ENCODE data around the gene FBXW11. TPM values are rescaled to one million over a fixed set of nuclear protein-coding genes. Genes with fewer than 3 reads are reported as not detected.

Gene FBXW11
- total RNA-seq, 1 experiment from 2014 or later, result 52.0 TPM

GRCh38 chr5:172002310-172002709 is 4.1 kb downstream of the FBXW11 start:
- DNase-seq (ENCODE audit: low read depth, low spot score) (peak; percentile 28), ATAC-seq (no peak)
- Histone ChIP-seq H3K27ac (ENCODE audit: low read depth, low read length) (no peak overlapping the region), H3K9ac (ENCODE audit: low read length) (no peak overlapping the region), H3K4me2 (ENCODE audit: low read length) (no peak overlapping the region), H3K27me3 (ENCODE audit: insufficient read depth, low read length) (no peaks in the 10 kb centered on the region), H4K20me1 (ENCODE audit: insufficient read depth) (peaks cover 22% of the 10 kb centered on the region; the same call in 1 of the 2 replicates), H2AFZ (ENCODE audit: low read depth, low read length, poor library complexity, severe bottlenecking) (no peak overlapping the region), H3K4me3 (replicated peaks in 1 of 2; ENCODE audit: low read depth in 1 of 2, low read length in 2 of 2) (no peak overlapping the region), H3K79me2 (ENCODE audit: insufficient read depth, low read length) (peaks cover 92% of the 10 kb centered on the region), H3K9me2 (ENCODE audit: insufficient read depth) (no peaks in the 10 kb centered on the region), H3K4me1 (ENCODE audit: control insufficient read depth in 1 of 2, insufficient read depth in 2 of 2, low read length in 2 of 2) (peaks cover 9 to 26% of the 10 kb centered on the region in 2 experiments; a peak in 3 of 4 replicates), H3K9me3 (ENCODE audit: control insufficient read depth in 1 of 2, insufficient read depth in 1 of 2, low read depth in 1 of 2, low read length in 2 of 2) (no peaks in the 10 kb centered on the region), H3K36me3 (ENCODE audit: control insufficient read depth in 1 of 2, insufficient read depth in 2 of 2, low read length in 2 of 2) (no peaks in the 10 kb centered on the region)
- POLR2A ChIA-PET, result no interaction called here
- RAD21 ChIA-PET (ENCODE audit: low non-redundant PET in 1 of 2, low total read pairs in 2 of 2, uncharacterized antibody in 2 of 2, unreplicated experiment in 2 of 2), result no interaction called here
- BruUV-seq (replicated peaks), result no TSS peak
- intact Hi-C loops (cut with micrococcal nuclease), result loop anchor here (10.0 kb wide), 1 partner anchor 292 kb away; no protein-coding TSS in a partner anchor
- TF ChIP-seq CTCF (IDR thresholded peaks at IDR 0.05 in 2 of 3, conservative IDR thresholded peaks at IDR 0.05 in 1 of 3; ENCODE audit: borderline replicate concordance in 1 of 3, insufficient read depth in 1 of 3, low read depth in 2 of 3, low read length in 2 of 3) (peak in 2 of 3 experiments; percentile 60; a peak in 4 of 6 replicates), SP1 (IDR thresholded peaks at IDR 0.05; ENCODE audit: low read depth) (no peak)
- CTCF ChIA-PET, result no interaction called here

- H3K27me3 ChIP-seq (ENCODE audit: insufficient read depth, low read length), result no peaks in the 10 kb centered on the region
- no peak overlapping the region for H2AFZ ChIP-seq (ENCODE audit: low read depth, low read length, poor library complexity, severe bottlenecking)
- H3K79me2 ChIP-seq (ENCODE audit: insufficient read depth, low read length), result peaks cover 98% of the 10 kb centered on the region
- no peak overlapping the region for H3K9ac ChIP-seq (ENCODE audit: low read length)
- CTCF ChIA-PET, result no interaction called here
- no peak for ATAC-seq
- no peaks in the 10 kb centered on the region for H3K9me3 ChIP-seq (ENCODE audit: control insufficient read depth in 1 of 2, insufficient read depth in 1 of 2, low read depth in 1 of 2, low read length in 2 of 2)
- peaks cover 17% of the 10 kb centered on the region; the same call in 1 of the 2 replicates for H4K20me1 ChIP-seq (ENCODE audit: insufficient read depth)
- POLR2A ChIA-PET, result no interaction called here
- H3K4me2 ChIP-seq (ENCODE audit: low read length), result no peak overlapping the region
- no peaks in the 10 kb centered on the region for H3K36me3 ChIP-seq (ENCODE audit: control insufficient read depth in 1 of 2, insufficient read depth in 2 of 2, low read length in 2 of 2)
- H3K4me1 ChIP-seq (ENCODE audit: control insufficient read depth in 1 of 2, insufficient read depth in 2 of 2, low read length in 2 of 2), result peaks cover 6 to 20% of the 10 kb centered on the region in 2 experiments; a peak in 3 of 4 replicates
- H3K27ac ChIP-seq (ENCODE audit: low read depth, low read length), result no peak overlapping the region
- BruUV-seq (replicated peaks), result no TSS peak
- DNase-seq (ENCODE audit: low read depth, low spot score), result no peak
- RAD21 ChIA-PET (ENCODE audit: low non-redundant PET in 1 of 2, low total read pairs in 2 of 2, uncharacterized antibody in 2 of 2, unreplicated experiment in 2 of 2), result no interaction called here
- intact Hi-C loops (cut with micrococcal nuclease), result loop anchor here (10.0 kb wide), 1 partner anchor 295 kb away; no protein-coding TSS in a partner anchor
- H3K9me2 ChIP-seq (ENCODE audit: insufficient read depth), result no peaks in the 10 kb centered on the region
- no peak overlapping the region for H3K4me3 ChIP-seq (replicated peaks in 1 of 2; ENCODE audit: low read depth in 1 of 2, low read length in 2 of 2)
- TF ChIP-seq RAD21 (IDR thresholded peaks at IDR 0.05; ENCODE audit: low read depth), result no peak
- no peak for TF ChIP-seq ZBTB33 (IDR thresholded peaks at IDR 0.05; ENCODE audit: extremely low read depth, insufficient replicate concordance, low read length)
- no peak for TF ChIP-seq FOSL1 (IDR thresholded peaks at IDR 0.05; ENCODE audit: low read depth)
- TF ChIP-seq CTCF (IDR thresholded peaks at IDR 0.05 in 2 of 3, conservative IDR thresholded peaks at IDR 0.05 in 1 of 3; ENCODE audit: borderline replicate concordance in 1 of 3, insufficient read depth in 1 of 3, low read depth in 2 of 3, low read length in 2 of 3), result no peak
- TF ChIP-seq ELF1 (IDR thresholded peaks at IDR 0.05; ENCODE audit: borderline replicate concordance, low read depth), result no peak
- TF ChIP-seq SIN3A (IDR thresholded peaks at IDR 0.05; ENCODE audit: low read depth), result no peak
- no peak for TF ChIP-seq YY1 (IDR thresholded peaks at IDR 0.05; ENCODE audit: extremely low read depth, insufficient replicate concordance, low read depth, low read length)
- TF ChIP-seq MAX (IDR thresholded peaks at IDR 0.05), result no peak
- no peak for TF ChIP-seq CEBPB (IDR thresholded peaks at IDR 0.05; ENCODE audit: low read depth)
- no peak for TF ChIP-seq POLR2A (IDR thresholded peaks at IDR 0.05; ENCODE audit: borderline replicate concordance, extremely low read depth, insufficient read depth, insufficient read length)
- no peak for TF ChIP-seq CBX3 (IDR thresholded peaks at IDR 0.05; ENCODE audit: low read depth)
- TF ChIP-seq EGR1 (IDR thresholded peaks at IDR 0.05; ENCODE audit: low read depth), result no peak
Observed at GRCh38 chr5:171999877-172000276, 6.6 kb downstream of the FBXW11 start.
